HK-2 (cell line): ENCODE data around the gene HAUS3.

ENCODE experiments used
- DNase-seq: peaks from one replicate; pipeline ENCODE4 v3.0.0-alpha.2; 2018; ENCODE audit not compliant: unreplicated experiment

Gene HAUS3

GRCh38 chr4:2263926-2264321 lies 22.0 kb upstream of the HAUS3 start:
- DNase-seq: no peak

- no peak for DNase-seq
These were observed 21.0 kb upstream of the HAUS3 start for GRCh38 chr4:2262944-2263250.

- DNase-seq: peak; percentile 100
These were observed 20.4 kb upstream of the HAUS3 start for GRCh38 chr4:2262145-2262943.

GRCh38 chr4:2261853-2262144 lies 19.9 kb upstream of the HAUS3 start, which contains the start of gene MXD4:
MXD4 (minus strand) TSS chr4:2262109; CDS start chr4:2261980, 129 bp downstream.
- DNase-seq: no peak

DNA sequence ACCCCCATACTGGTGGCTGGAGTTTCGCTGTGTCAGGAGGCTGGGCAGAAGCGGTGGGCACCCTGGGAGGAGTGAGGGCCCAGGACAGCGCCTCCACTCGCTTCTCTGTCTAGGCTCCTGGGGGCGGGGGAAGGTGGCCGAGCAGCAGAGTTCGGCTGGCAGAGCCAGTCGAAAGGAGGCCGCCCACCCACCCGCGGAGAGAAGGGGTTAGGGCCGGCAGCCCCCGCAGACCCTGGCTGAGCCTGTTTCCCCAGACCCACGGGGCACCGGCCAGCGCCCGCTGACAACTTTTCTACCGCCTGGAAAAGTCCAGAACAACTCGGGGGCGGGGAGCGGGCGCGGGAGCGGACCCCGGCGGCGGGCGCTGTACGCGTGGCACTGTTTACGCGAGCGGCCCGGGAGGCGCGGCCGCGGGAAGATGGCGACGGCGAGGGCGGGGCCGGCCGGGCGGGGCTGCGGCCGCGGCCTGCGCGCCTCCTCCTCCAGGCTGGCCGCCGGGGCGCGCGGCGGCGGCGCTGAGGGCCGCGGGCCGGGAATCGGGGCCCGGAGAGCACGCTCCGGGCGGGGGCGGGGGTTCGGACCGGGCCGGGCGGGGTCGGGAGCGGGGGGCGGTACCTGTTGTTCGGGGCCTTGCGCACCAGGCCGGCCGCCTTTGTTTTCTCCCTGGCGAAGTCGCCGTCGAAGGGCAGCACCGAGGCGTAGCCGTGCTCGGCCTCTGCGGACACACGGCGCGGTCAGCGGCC lies 19.4 kb upstream of the HAUS3 start:
- peak; percentile 44 for DNase-seq

DNA sequence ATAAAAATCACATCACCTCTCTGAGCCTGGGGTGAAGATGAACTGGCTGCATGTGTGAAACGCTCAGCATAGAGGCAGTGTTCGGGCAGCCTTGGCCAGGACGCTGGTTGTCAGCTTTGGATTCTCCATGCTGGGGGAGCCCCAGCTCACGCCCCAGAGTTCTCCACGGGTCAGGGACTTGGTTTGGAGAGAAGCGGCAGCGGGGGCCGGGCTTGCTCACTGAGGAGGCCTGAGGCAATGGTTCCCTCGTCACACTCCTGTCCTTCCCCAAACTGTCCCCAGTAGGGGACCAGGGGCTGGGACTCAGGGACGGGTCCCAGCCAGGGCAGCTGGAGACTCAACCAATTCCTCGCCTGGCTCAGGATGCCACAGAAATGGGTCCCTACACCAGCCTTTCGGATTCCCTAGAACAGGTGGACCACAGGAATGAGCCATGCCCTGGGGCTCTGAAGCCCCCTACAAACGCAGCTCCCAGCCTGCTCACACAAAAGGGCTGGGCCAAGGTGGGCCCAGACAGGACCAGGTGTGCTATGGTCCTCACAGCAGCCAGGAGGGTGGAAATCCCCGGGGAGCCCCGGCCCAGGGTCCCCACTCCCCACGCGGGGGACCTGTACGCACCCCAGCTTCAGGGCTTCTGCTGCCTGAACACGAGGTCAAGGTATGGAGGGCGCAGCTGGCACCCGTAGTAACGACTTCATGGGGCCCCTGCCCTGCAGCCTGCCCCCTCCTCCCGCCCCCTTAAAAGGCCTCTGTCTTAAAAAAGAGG lies 18.6 kb upstream of the HAUS3 start:
- no peak for DNase-seq

DNA sequence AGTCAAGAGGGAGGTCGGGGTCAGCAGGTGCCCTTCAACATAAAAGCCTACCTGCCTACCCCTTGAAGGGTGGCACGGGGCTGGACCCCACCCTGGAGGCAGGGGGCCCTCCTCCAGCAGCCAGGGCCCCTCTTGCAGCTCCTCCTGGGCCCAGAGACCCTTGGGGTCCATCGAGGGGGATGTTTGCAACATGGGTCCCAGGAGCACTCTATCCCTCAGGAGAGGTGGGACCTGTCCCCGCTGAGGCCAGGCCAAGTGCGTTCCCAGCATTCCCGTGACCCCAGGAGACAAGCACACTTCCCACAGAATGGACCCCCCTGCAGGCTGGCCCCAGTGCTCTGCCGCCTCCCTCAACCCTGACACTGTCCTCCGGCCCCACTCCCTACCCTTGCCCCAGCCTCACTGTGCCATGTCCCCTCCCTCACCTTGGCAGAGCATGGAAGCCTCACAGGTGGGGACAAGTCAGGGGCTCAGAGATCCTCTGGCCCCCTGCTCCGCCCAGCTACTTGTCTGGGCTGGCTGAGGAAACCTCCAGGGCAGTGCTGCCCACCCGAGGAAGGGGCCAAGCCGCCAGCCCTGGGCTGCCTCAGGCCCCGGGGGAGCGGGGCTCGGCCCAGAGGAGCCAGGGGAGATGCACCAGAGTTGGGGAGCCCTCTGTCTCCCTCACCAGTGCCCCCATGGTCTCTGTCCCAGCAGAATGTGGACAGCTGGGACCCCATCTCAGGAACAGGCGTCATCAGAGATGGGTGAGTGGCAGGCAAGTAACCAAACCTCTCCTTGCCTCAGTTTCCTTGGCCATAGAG lies 17.8 kb upstream of the HAUS3 start:
- DNase-seq: no peak

GRCh38 chr4:2259036-2259540 lies 17.2 kb upstream of the HAUS3 start:
- DNase-seq: no peak

DNA sequence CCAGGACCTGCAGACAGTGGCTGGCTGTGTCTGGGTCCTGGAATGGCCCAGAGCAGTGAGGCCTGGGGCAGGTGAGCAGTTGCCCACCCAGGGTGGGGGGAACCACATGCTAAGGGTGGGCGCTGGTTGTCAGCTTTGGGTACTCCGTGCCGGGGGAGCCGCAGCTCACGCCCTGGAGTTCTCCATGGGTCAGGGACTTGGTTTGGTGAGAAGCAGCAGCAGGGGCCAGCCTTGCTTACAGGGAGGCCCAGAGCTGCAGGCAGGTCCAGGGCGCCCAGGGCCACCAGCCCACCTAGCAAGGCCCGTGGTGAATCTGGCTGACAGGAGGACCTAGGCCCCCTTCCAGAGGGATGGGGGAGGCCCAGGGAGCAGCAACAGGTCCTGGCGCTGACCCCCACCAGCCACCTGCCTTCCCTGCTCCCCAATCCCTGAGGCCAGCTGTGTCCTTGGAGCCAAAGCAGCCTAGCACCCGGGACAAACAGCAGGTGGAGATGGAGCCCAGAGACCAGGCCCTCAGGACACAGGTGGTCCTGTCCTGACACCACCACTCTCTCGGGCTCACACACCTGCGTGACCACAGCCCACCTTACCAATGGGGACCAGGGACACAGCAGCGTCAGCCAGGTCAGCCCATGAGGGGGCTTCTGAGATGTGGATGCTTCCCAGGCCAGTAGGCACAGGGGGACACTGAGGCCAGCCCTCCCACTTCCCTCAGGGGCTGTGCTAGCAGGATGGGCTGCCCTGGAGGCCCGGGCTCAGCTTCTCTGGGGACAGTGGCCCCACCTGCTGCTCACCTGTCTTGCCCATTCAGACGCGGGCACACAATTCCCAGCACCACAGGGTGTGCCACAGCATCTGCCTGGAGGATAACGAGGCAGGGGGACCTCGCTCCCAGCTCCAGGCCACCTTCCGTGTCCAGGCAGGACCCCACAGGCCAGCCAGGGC lies 16.4 kb upstream of the HAUS3 start:
- no peak for DNase-seq

DNA sequence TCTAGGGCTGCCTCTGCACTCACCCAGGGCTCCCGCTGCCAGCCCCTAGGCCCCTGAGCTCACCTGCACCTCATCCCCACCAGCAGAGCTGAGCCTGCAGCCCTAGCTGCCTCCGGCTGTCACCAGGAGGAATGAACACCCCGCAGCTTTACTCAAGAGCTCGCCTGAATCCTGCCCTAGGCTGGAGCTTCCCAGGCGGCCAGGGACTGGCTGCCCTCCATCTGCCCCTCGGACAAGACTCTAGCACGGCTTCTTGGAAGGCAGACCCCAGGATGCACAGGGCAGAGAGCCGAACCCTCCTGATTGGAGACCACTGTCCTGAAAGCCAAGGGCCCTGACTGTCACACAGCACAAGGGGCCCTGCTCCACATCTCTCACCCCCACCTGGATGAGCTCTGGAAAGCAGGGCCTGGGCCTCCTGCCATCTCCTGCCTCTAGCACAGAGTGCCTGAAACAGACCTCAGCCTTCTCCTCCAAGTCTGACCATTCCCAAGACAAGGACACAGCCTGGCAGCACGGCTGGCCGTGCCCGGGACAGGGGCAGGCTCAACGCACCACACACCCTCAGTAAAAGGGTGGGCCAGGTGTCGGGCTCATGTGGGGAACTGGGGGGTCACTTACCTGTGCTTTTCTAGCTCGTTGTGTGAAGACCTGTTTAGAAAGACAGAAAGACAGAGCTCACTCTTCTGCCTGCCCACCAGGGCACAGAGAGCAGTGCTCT lies 15.6 kb upstream of the HAUS3 start:
- DNase-seq: no peak

GRCh38 chr4:2256781-2257191 lies 14.9 kb upstream of the HAUS3 start:
- DNase-seq: no peak

GRCh38 chr4:2256156-2256731 lies 14.3 kb upstream of the HAUS3 start:
- no peak for DNase-seq

DNA sequence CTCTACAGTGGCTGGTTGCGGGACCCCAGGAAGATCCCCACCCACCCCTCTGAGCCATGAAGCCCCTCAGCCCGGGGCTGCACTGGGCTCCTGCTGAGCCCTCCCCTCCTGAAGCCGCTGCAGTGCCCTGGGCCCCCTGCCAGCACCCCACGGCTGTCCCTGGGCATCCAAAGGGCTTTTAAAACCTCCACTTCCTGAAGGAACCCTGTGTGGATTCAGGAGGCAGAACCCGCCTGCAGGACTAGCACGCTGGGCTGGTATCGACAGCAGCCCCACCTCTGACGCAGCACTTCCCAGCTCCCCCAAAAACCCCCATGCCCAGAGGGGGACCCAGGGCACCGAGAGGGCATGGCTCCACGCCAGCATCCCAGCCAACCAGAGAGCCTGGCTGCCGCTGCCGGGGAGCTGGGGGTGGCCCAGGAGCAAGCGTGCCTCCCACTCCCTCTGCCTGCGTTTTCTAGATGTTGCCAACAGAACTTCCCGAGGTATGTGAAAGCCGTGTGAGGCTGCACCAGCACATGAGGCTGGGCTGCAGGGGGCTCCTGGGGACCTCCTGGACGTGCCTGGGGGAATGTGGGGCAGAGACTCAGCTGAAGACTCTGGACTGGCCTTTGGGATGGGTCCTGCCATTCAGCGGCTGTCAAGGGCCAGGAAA lies 13.7 kb upstream of the HAUS3 start:
- DNase-seq: no peak

DNA sequence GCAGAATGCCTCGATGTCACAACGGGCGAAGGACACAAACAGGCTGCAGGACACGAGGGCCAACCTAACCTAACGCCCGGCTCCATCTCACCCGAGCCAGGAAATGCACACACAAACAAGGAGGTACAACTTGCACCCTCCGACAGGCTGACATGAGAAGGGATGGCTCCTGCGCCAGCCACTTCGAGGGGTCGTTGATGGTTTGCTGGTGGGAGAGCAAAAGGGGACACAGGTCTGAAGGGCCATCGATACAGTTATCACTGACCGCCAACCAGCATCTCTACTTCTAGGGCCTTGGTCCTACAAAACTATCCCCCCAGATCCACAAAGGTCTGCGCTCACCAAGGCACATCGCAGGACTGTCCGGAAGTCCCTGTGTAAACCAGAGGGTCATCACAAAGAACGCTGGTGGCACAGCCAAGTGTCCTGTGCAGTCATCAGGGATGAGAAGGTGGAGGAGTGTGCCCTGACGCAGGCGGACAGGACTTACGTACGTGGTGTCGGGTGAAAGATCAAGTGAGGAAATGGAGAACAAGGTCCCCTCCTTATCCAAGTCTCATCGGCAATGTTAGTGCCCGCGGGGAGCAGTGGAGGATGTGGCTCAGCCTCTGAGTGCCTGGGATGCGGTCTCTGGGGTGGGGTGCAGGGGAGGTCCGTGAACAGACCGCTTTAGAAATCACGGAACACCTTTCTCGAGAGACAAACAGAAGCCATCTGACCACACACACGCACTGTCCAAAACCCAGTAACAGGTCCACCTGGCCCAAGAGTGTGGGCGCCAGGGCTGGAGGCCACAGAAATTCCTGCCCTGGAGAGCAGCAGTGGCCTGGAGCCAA lies 13.0 kb upstream of the HAUS3 start:
- DNase-seq: no peak

- DNase-seq: no peak
These were observed 11.5 kb upstream of the HAUS3 start for GRCh38 chr4:2253160-2254084.

GRCh38 chr4:2252530-2253091 lies 10.7 kb upstream of the HAUS3 start:
- no peak for DNase-seq
